OCI-LY1 (cell line): Measurements from ENCODE around the gene SYT9.

Experiments
- CTCF ChIP-seq: fragments of 200-600 bp; sonication (generic), shearing (Covaris generic); IDR thresholded peaks from 2 replicates; pipeline ENCODE4 v1.5.1; 2017; ENCODE audit warnings: mild to moderate bottlenecking, antibody characterized with exemption, low read length, moderate library complexity, mixed read lengths
- EZH2 ChIP-seq: fragments of 200-600 bp; sonication (generic), shearing (Covaris generic); IDR thresholded peaks from 2 replicates; pipeline ENCODE4 v1.8.0; 2017; ENCODE audit warnings: borderline replicate concordance, mixed run types, mild to moderate bottlenecking, antibody characterized with exemption, low read length, moderate library complexity, mixed read lengths

- TF ChIP-seq CTCF (no peak), EZH2 (no peak)
Observed at GRCh38 chr11:7341551-7341950, 89.8 kb downstream of the SYT9 start.
